A549 (cell line): ENCODE measurements around the gene ZNF320. TPM values are rescaled to one million over a fixed set of nuclear protein-coding genes. Genes with fewer than 3 reads are reported as not detected.
"Not testable (repeated sequence)": the region's sequence is repeated elsewhere in the genome, so short reads cannot be mapped to it uniquely, and the experiment has no call there.

Experiments
- ATAC-seq, 2 experiments: fragments of 200-7000 bp in 1 of 2; fragments of >200 bp in 1 of 2; cut with Nextera tagmentation in 1 of 2; cut with Tn5 transposase in 1 of 2; 3 replicates each; pipeline versions ENCODE4 v1.8.0 to v1.9.1; 2018 to 2020; ENCODE audit warnings: mild to moderate bottlenecking in 1 of 2, moderate library complexity in 1 of 2
- CTCF ChIA-PET: fragments of 300-600 bp; sonication (Branson Sonifier 250); formaldehyde crosslinking; extraction: SDS; loops from one replicate; lab custom pipeline; 2021; ENCODE audit warnings: antibody characterized with exemption, inconsistent platforms; lab: Yijun Ruan, JAX
- POLR2A ChIA-PET: fragments of 350-600 bp; formaldehyde crosslinking; extraction: SDS; loops from one replicate; lab custom pipeline; 2021; ENCODE audit warnings: antibody characterized with exemption, inconsistent platforms; lab: Yijun Ruan, JAX
- DNase-seq, 2 experiments: peaks; one replicate each; pipeline versions ENCODE4 v3.0.0 to v3.0.0-alpha.2; 2011 to 2016; ENCODE audit warnings: low read depth in 1 of 2, low spot score in 1 of 2
- FAIRE-seq: peaks from 2 replicates; lab custom pipeline; 2011; peaks lifted over from hg19 to GRCh38; lab: Jason Lieb, UNC
- H3K27ac ChIP-seq, 2 experiments: fragments of >200 bp; sonication (Bioruptor Twin); formaldehyde crosslinking; 3 replicates each; pipeline ENCODE4 v1.5.1; 2016 to 2017
- H3K4me1 ChIP-seq: fragments of >200 bp; sonication (Bioruptor Twin); formaldehyde crosslinking; 3 replicates; pipeline ENCODE4 v1.6.1; 2016
- H3K4me2 ChIP-seq: fragments of >200 bp; sonication (Bioruptor Twin); formaldehyde crosslinking; 3 replicates; pipeline ENCODE4 v1.6.1; 2016
- H3K4me3 ChIP-seq: fragments of >200 bp; sonication (Bioruptor Twin); formaldehyde crosslinking; 3 replicates; pipeline ENCODE4 v1.5.1; 2016
- H3K9me3 ChIP-seq: fragments of >200 bp; sonication (Bioruptor Twin); formaldehyde crosslinking; 3 replicates; pipeline ENCODE4 v1.6.1; 2016
- ATOH8 ChIP-seq: fragments of 250-450 bp; sonication (Bioruptor Pico); IDR thresholded peaks from 2 replicates; pipeline ENCODE4 v1.5.0; 2020; ENCODE audit warnings: low read depth, mild to moderate bottlenecking, moderate library complexity
- BCL3 ChIP-seq: fragments of >200 bp; sonication (Bioruptor Twin); formaldehyde crosslinking; IDR thresholded peaks from 3 replicates; pipeline ENCODE4 v1.6.1; 2016
- BHLHE40 ChIP-seq: IDR thresholded peaks from 2 replicates; pipeline ENCODE4 v1.6.1; 2012; ENCODE audit warnings: low read depth, low read length, inconsistent platforms
- CTCF ChIP-seq: fragments of >200 bp; sonication (Bioruptor Twin); formaldehyde crosslinking; IDR thresholded peaks from 3 replicates; pipeline ENCODE4 v1.5.1; 2016
- EHF ChIP-seq: fragments of 250-450 bp; sonication (Bioruptor Pico); IDR thresholded peaks from 2 replicates; pipeline ENCODE4 v1.5.0; 2020; ENCODE audit warnings: mild to moderate bottlenecking
- HES2 ChIP-seq: fragments of >200 bp; sonication (Bioruptor Twin); formaldehyde crosslinking; IDR thresholded peaks from 2 replicates; pipeline ENCODE4 v1.6.1; 2016
- HOXA7 ChIP-seq: fragments of 250-450 bp; sonication (Bioruptor Pico); IDR thresholded peaks from 2 replicates; pipeline ENCODE4 v1.5.0; 2020; ENCODE audit warnings: mild to moderate bottlenecking, moderate library complexity
- PBX3 ChIP-seq: IDR thresholded peaks from 2 replicates; pipeline ENCODE4 v1.6.1; 2012
- RCOR1 ChIP-seq: fragments of 150-350 bp; IDR thresholded peaks from 2 replicates; pipeline ENCODE4 v1.6.1; 2014; ENCODE audit warnings: antibody characterized with exemption, low read length, low read depth
- REST ChIP-seq: fragments of 200-600 bp; sonication (generic); IDR thresholded peaks from 2 replicates; pipeline ENCODE4 v1.6.1; 2016; ENCODE audit warnings: antibody characterized with exemption, mild to moderate bottlenecking, moderate library complexity
- SMC3 ChIP-seq: fragments of >200 bp; sonication (Bioruptor Twin); formaldehyde crosslinking; IDR thresholded peaks from 3 replicates; pipeline ENCODE4 v1.6.1; 2018; ENCODE audit warnings: inconsistent platforms
- TFCP2L1 ChIP-seq: fragments of 250-450 bp; sonication (Bioruptor Pico); IDR thresholded peaks from 2 replicates; pipeline ENCODE4 v1.5.0; 2021; ENCODE audit warnings: mild to moderate bottlenecking
- USF2 ChIP-seq: fragments of 450-650 bp; IDR thresholded peaks from 2 replicates; pipeline ENCODE4 v1.6.1; 2014; ENCODE audit warnings: antibody characterized with exemption
- WGBS: methylation state at CpG from one replicate; pipeline ENCODE4 v1.1.6; 2017; ENCODE audit errors: missing lambda C conversion rate; 5-methylcytosine and 5-hydroxymethylcytosine counted together
- polyA plus RNA-seq, 4 experiments: library from polyadenylated mRNA; depleted of rRNA in 3 of 4; stranded (reverse); fragments of >200 nt; fragmentation: RNase III in 1 of 4; extraction: RNeasy Plus Mini Kit Qiagen cat#74134 plus additional on column Dnase treatment in 1 of 4; gene quantifications; 2 replicates in 3 of 4; 3 replicates in 1 of 4; pipeline ENCODE4 v1.2.3, GENCODE V29; 2011 to 2017

The ZNF320 gene
- polyA plus RNA-seq, 2 of the 4 experiments (the other 2 are of a cell fraction) = not detected

GRCh38 chr19:52941941-52942385 lies 44.5 kb upstream of the ZNF320 start:
- Histone ChIP-seq H3K27ac (no peak overlapping the region), H3K4me3 (no peak overlapping the region), H3K9me3 (peaks cover 56% of the 10 kb centered on the region), H3K4me1 (no peaks in the 10 kb centered on the region), H3K4me2 (no peak overlapping the region)
- ChIA-PET POLR2A (no interaction called here), CTCF (interaction anchor here (0.7 kb wide), 1 partner anchor 86 kb away, joined by 4 read pairs; no protein-coding TSS in a partner anchor)
- WGBS = 11% methylated on average over 26 of the region's 26 CpGs
- FAIRE-seq = no peak
- no peak for ATAC-seq
- no peak for DNase-seq
- TF ChIP-seq BHLHE40 = no peak
- TF ChIP-seq HES2 = no peak

- POLR2A ChIA-PET, FAIRE-seq: not testable (repeated sequence)
Measured at GRCh38 chr19:52941523-52941922, 44.1 kb upstream of the ZNF320 start.

GRCh38 chr19:52940905-52941304 lies 43.5 kb upstream of the ZNF320 start:
- WGBS = 26% methylated on average over 5 of the region's 5 CpGs
- POLR2A ChIA-PET = not testable (repeated sequence)

More at GRCh38 chr19:52941523-52941922, 44.1 kb upstream of the ZNF320 start:
- WGBS = 65% methylated on average over 2 of the region's 2 CpGs
- not testable (repeated sequence) for DNase-seq, H3K4me2 ChIP-seq, ATAC-seq, H3K4me3 ChIP-seq, H3K4me1 ChIP-seq, H3K27ac ChIP-seq
- peaks cover 53% of the 10 kb centered on the region for H3K9me3 ChIP-seq
- CTCF ChIA-PET = interaction anchor here (0.7 kb wide), 1 partner anchor 86 kb away, joined by 4 read pairs; no protein-coding TSS in a partner anchor

GRCh38 chr19:52938761-52939160 lies 41.3 kb upstream of the ZNF320 start:
- Histone ChIP-seq H3K4me3 (no peak overlapping the region), H3K4me2 (no peak overlapping the region), H3K4me1 (no peaks in the 10 kb centered on the region), H3K9me3 (peaks cover 64% of the 10 kb centered on the region), H3K27ac (no peak overlapping the region)
- ChIA-PET POLR2A (no interaction called here), CTCF (no interaction called here)
- 34% methylated on average over 5 of the region's 5 CpGs for WGBS
- DNase-seq (no peak), ATAC-seq (no peak), FAIRE-seq (no peak)
- TF ChIP-seq CTCF = no peak
- no peak for TF ChIP-seq REST
- no peak for TF ChIP-seq BCL3
- TF ChIP-seq PBX3 = no peak
- TF ChIP-seq SMC3 = no peak
- no peak for TF ChIP-seq TFCP2L1 (CRISPR knock-in tag)
- no peak for TF ChIP-seq EHF (CRISPR knock-in tag)
- TF ChIP-seq USF2 = no peak
- no peak for TF ChIP-seq HOXA7 (CRISPR knock-in tag)
- TF ChIP-seq RCOR1 = no peak
- no peak for TF ChIP-seq ATOH8 (CRISPR knock-in tag)

More at GRCh38 chr19:52940905-52941304, 43.5 kb upstream of the ZNF320 start:
- H3K27ac ChIP-seq, H3K4me2 ChIP-seq, H3K4me1 ChIP-seq, CTCF ChIA-PET, H3K4me3 ChIP-seq, ATAC-seq, DNase-seq, FAIRE-seq: not testable (repeated sequence)
- H3K9me3 ChIP-seq = peaks cover 52% of the 10 kb centered on the region
